Activated CD8-positive, alpha-beta memory T cell treated with anti-CD3 and anti-CD28 coated beads, Interleukin-2, amount 50 U/mL, for 1 hour (primary cell): ENCODE measurements around the gene PPFIBP1.

ENCODE experiments used
- DNase-seq: peaks from one replicate; pipeline ENCODE4 v3.0.0-alpha.2; 2020; ENCODE audit errors: extremely low read depth

Gene PPFIBP1

GRCh38 chr12:27513155-27513824 lies 10.7 kb upstream of the PPFIBP1 start:
- no peak for DNase-seq

GRCh38 chr12:27515671-27516070 lies 8.3 kb upstream of the PPFIBP1 start:
- DNase-seq, result no peak

GRCh38 chr12:27516625-27517024 lies 7.4 kb upstream of the PPFIBP1 start:
- no peak for DNase-seq

- no peak for DNase-seq
These were observed 6.5 kb upstream of the PPFIBP1 start for GRCh38 chr12:27517546-27517945.

GRCh38 chr12:27517961-27518665 lies 5.9 kb upstream of the PPFIBP1 start:
- no peak for DNase-seq

- DNase-seq, result no peak
These were observed 2.9 kb upstream of the PPFIBP1 start for GRCh38 chr12:27521066-27521465.

- no peak for DNase-seq
These were observed 2.0 kb upstream of the PPFIBP1 start for GRCh38 chr12:27521981-27522380.

- no peak for DNase-seq
These were observed 733 bp upstream of the PPFIBP1 start for GRCh38 chr12:27523305-27523641.

GRCh38 chr12:27524494-27524835 lies 459 bp downstream of the PPFIBP1 start:
- DNase-seq, result no peak

- no peak for DNase-seq
These were observed 1.1 kb downstream of the PPFIBP1 start for GRCh38 chr12:27524839-27525753.

- DNase-seq, result no peak
These were observed 3.5 kb downstream of the PPFIBP1 start for GRCh38 chr12:27527512-27527911.

- no peak for DNase-seq
These were observed 4.8 kb downstream of the PPFIBP1 start for GRCh38 chr12:27528788-27529187.

GRCh38 chr12:27530157-27530922 lies 6.3 kb downstream of the PPFIBP1 start:
- DNase-seq, result no peak

GRCh38 chr12:27531896-27532295 lies 7.9 kb downstream of the PPFIBP1 start:
- no peak for DNase-seq

- no peak for DNase-seq
These were observed 10.2 kb downstream of the PPFIBP1 start for GRCh38 chr12:27534060-27534764.

GRCh38 chr12:27534765-27535161 lies 10.8 kb downstream of the PPFIBP1 start:
- DNase-seq, result no peak

GRCh38 chr12:27535318-27535717 lies 11.3 kb downstream of the PPFIBP1 start:
- DNase-seq, result no peak

GRCh38 chr12:27537855-27538675 lies 14.1 kb downstream of the PPFIBP1 start:
- no peak for DNase-seq

- no peak for DNase-seq
These were observed 15.2 kb downstream of the PPFIBP1 start for GRCh38 chr12:27539191-27539631.

GRCh38 chr12:27541031-27541719 lies 17.2 kb downstream of the PPFIBP1 start:
- DNase-seq, result no peak
